Measurements from ENCODE around the gene PRG3. TPM values are rescaled to one million over a fixed set of nuclear protein-coding genes. Genes with fewer than 3 reads are reported as not detected.

PRG3 gene
- total and polyA plus RNA-seq, 2 donors (not counting 1 experiment from before 2014, with no cell fraction given): not detected

DNA sequence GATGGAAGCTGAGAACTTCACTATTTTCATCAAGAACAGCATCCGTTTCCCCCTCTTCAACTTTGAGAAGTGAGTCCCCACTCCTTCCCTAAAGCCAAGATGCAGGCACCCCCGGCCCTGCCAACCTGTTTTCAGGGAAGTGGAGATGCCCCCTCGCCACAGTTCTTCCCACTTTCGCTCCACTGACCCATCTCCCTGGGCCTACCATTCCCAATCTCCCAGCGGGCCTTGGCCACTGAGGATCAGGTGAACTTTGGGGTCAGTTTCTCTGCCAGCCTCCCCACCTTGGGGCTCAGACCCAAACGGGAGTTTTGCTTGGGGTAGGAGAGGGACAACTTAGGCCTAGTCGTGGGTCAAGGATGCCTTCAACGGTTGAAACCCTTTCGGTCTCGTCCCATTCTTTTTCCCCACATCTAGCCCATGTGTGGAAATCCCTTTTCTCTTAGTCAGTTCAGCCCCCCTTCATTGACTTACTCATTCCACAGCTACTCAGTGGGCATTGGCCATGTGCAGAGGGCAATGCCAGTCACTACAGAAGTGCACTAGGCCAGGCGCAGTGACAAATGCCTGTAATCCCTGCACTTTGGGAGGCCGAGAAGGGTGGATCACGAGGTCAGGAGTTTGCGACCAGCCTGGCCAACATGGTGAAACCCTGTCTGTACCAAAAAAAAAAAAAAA, 32.2 kb downstream of the PRG3 start:
- Histone ChIP-seq H3K79me2 (ENCODE audit: control insufficient read depth, insufficient read depth, low read length) (no peaks in the 10 kb centered on the region), H3K27me3 (replicated peaks in 1 of 4; ENCODE audit: control extremely low read depth in 1 of 4, control insufficient read depth in 3 of 4, insufficient read depth in 4 of 4, low read length in 3 of 4) (peaks cover 0 to 6% (median 0%) of the 10 kb centered on the region in 4 experiments), H3K4me3 (ENCODE audit: control extremely low read depth in 1 of 5, extremely low read depth in 1 of 5, insufficient read depth in 1 of 5, low read depth in 2 of 5, low read length in 4 of 5) (no peak overlapping the region), H3K4me1 (ENCODE audit: control insufficient read depth in 2 of 2, insufficient read depth in 2 of 2, low read length in 2 of 2) (peaks cover 0 to 6% of the 10 kb centered on the region in 2 donors), H4K20me1 (ENCODE audit: control insufficient read depth, insufficient read depth, low read length, poor library complexity, severe bottlenecking) (no peaks in the 10 kb centered on the region), H2AFZ (ENCODE audit: insufficient read depth, low read depth, low read length, poor library complexity, severe bottlenecking) (no peak overlapping the region), H3K9me3 (ENCODE audit: control extremely low read depth in 1 of 3, control insufficient read depth in 2 of 3, insufficient read depth in 1 of 3, low read length in 2 of 3) (peaks cover 0 to 6% (median 0%) of the 10 kb centered on the region in 3 donors), H3K36me3 (replicated peaks in 1 of 2; ENCODE audit: control extremely low read depth in 1 of 2, control insufficient read depth in 1 of 2, extremely low read depth in 1 of 2, insufficient read depth in 2 of 2, low read length in 1 of 2) (no peaks in the 10 kb centered on the region), H3K4me2 (replicated peaks; ENCODE audit: low read depth, low read length, poor library complexity, severe bottlenecking) (no peak overlapping the region), H3K27ac (ENCODE audit: low read length in 2 of 2) (no peak overlapping the region), H3K9ac (ENCODE audit: low read length) (no peak overlapping the region)
- no peak overlapping the region for H3K4me3 Mint-ChIP-seq
- DNase-seq (no peak), ATAC-seq (ENCODE audit: low read depth) (no peak)
- TF ChIP-seq, protein P1, sequence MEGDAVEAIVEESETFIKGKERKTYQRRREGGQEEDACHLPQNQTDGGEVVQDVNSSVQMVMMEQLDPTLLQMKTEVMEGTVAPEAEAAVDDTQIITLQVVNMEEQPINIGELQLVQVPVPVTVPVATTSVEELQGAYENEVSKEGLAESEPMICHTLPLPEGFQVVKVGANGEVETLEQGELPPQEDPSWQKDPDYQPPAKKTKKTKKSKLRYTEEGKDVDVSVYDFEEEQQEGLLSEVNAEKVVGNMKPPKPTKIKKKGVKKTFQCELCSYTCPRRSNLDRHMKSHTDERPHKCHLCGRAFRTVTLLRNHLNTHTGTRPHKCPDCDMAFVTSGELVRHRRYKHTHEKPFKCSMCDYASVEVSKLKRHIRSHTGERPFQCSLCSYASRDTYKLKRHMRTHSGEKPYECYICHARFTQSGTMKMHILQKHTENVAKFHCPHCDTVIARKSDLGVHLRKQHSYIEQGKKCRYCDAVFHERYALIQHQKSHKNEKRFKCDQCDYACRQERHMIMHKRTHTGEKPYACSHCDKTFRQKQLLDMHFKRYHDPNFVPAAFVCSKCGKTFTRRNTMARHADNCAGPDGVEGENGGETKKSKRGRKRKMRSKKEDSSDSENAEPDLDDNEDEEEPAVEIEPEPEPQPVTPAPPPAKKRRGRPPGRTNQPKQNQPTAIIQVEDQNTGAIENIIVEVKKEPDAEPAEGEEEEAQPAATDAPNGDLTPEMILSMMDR (IDR thresholded peaks at IDR 0.05): no peak
- no peak for TF ChIP-seq EZH2 (IDR thresholded peaks at IDR 0.05; ENCODE audit: borderline replicate concordance, insufficient read depth, low read depth, low read length, poor library complexity, severe bottlenecking)
- H3K4me1 Mint-ChIP-seq: peaks cover 6% of the 10 kb centered on the region
- 85% methylated on average over 10 of the region's 14 CpGs for WGBS (ENCODE audit: insufficient coverage)
- intact Hi-C loops (cut with micrococcal nuclease): loop anchor here (5.0 kb wide), 2 partner anchors 454 to 1789 kb away; no protein-coding TSS in a partner anchor
- CTCF ChIA-PET: interaction anchor here (0.7 to 6.8 kb wide), 9 partner anchors 9 to 1195 kb away, joined by 4 to 94 read pairs (median 4); partner anchors contain the start of gene P2RX3
- POLR2A ChIA-PET: no interaction called here
- no peak overlapping the region for H3K27ac Mint-ChIP-seq
- peaks cover 19% of the 10 kb centered on the region for H3K27me3 Mint-ChIP-seq
- H3K9me3 Mint-ChIP-seq (ENCODE audit: insufficient read depth): no peaks in the 10 kb centered on the region

GRCh38 chr11:57348052-57348451, 32.9 kb downstream of the PRG3 start:
- CTCF ChIA-PET: interaction anchor here (0.7 to 6.8 kb wide), 10 partner anchors 9 to 293 kb away, joined by 3 to 94 read pairs (median 4); partner anchors contain the start of genes P2RX3 and SSRP1
- ATAC-seq (ENCODE audit: low read depth) (no peak), DNase-seq (no peak)
- Mint-ChIP-seq H3K4me3 (no peak overlapping the region), H3K4me1 (peaks cover 6% of the 10 kb centered on the region), H3K27me3 (peaks cover 11% of the 10 kb centered on the region), H3K9me3 (ENCODE audit: insufficient read depth) (no peaks in the 10 kb centered on the region), H3K27ac (no peak overlapping the region)
- TF ChIP-seq, protein P1 (IDR thresholded peaks at IDR 0.05): no peak
- no peak for TF ChIP-seq EZH2 (IDR thresholded peaks at IDR 0.05; ENCODE audit: borderline replicate concordance, insufficient read depth, low read depth, low read length, poor library complexity, severe bottlenecking)
- 100% methylated on average over 3 of the region's 7 CpGs for WGBS (ENCODE audit: insufficient coverage)
- H3K27ac ChIP-seq (ENCODE audit: low read length in 2 of 2): no peak overlapping the region
- no peaks in the 10 kb centered on the region for H3K36me3 ChIP-seq (replicated peaks in 1 of 2; ENCODE audit: control extremely low read depth in 1 of 2, control insufficient read depth in 1 of 2, extremely low read depth in 1 of 2, insufficient read depth in 2 of 2, low read length in 1 of 2)
- no peaks in the 10 kb centered on the region for H4K20me1 ChIP-seq (ENCODE audit: control insufficient read depth, insufficient read depth, low read length, poor library complexity, severe bottlenecking)
- no peak overlapping the region for H3K9ac ChIP-seq (ENCODE audit: low read length)
- no peaks in the 10 kb centered on the region for H3K79me2 ChIP-seq (ENCODE audit: control insufficient read depth, insufficient read depth, low read length)
- no peak overlapping the region for H3K4me3 ChIP-seq (ENCODE audit: control extremely low read depth in 1 of 5, extremely low read depth in 1 of 5, insufficient read depth in 1 of 5, low read depth in 2 of 5, low read length in 4 of 5)
- H2AFZ ChIP-seq (ENCODE audit: insufficient read depth, low read depth, low read length, poor library complexity, severe bottlenecking): no peak overlapping the region
- H3K4me1 ChIP-seq (ENCODE audit: control insufficient read depth in 2 of 2, insufficient read depth in 2 of 2, low read length in 2 of 2): peaks cover 0 to 6% of the 10 kb centered on the region in 2 donors
- POLR2A ChIA-PET: no interaction called here
- H3K9me3 ChIP-seq (ENCODE audit: control extremely low read depth in 1 of 3, control insufficient read depth in 2 of 3, insufficient read depth in 1 of 3, low read length in 2 of 3): peaks cover 0 to 6% (median 0%) of the 10 kb centered on the region in 3 donors
- peaks cover 0 to 6% (median 0%) of the 10 kb centered on the region in 4 experiments for H3K27me3 ChIP-seq (replicated peaks in 1 of 4; ENCODE audit: control extremely low read depth in 1 of 4, control insufficient read depth in 3 of 4, insufficient read depth in 4 of 4, low read length in 3 of 4)
- intact Hi-C loops (cut with micrococcal nuclease): loop anchor here (5.0 kb wide), 2 partner anchors 454 to 1789 kb away; no protein-coding TSS in a partner anchor
- no peak overlapping the region for H3K4me2 ChIP-seq (replicated peaks; ENCODE audit: low read depth, low read length, poor library complexity, severe bottlenecking)

Measured in B cell (primary cell).